HG03469 (cell line): ENCODE measurements around the gene SELE.
A peak's percentile ranks its signal among the peaks of the same experiment; 100 is the strongest.
"Not testable (repeated sequence)": the region's sequence is repeated elsewhere in the genome, so short reads cannot be mapped to it uniquely, and the experiment has no call there.

Experiments
- ATAC-seq: cut with Tn5 transposase; IDR thresholded peaks from one replicate; pipeline ENCODE4 v1.9.1; 2021; ENCODE audit warnings: mild to moderate bottlenecking, moderate library complexity, moderate number of reproducible peaks; ENCODE audit not compliant: unreplicated experiment

The SELE gene

GRCh38 chr1:169688377-169688776 lies 45.5 kb downstream of the SELE start:
- ATAC-seq: not testable (repeated sequence)

DNA sequence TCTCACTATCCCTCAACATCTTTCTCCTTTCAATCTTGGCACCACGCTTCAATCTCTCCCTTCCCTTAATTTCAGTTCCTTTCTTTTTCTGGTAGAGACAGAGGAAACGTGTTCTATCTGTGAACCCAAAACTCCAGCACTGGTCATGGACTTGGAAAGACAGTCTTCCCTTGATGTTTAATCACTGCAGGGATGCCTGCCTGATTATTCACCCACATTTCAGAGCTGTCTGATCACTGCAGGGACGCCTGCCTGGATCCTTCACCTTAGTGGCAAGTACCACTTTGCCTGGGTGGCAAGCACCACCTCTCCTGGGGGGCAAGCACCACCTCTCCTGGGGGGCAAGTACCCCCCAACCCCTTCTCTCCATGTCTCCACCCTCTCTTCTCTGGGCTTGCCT lies 50.2 kb downstream of the SELE start:
- ATAC-seq: no peak

DNA sequence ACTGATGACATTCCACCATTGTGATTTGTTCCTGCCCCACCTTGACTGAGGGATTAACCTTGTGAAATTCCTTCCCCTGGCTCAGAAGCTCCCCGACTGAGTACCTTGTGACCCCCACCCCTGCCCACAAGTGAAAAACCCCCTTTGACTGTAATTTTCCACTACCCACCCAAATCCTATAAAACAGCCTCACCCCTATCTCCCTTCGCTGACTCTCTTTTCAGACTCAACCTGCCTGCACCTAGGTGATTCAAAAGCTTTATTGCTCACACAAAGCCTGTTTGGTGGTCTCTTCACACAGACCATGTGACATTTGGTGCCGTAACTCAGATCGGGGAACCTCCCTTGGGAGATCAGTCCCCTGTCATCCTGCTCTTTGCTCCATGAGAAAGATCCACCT lies 50.7 kb downstream of the SELE start:
- not testable (repeated sequence) for ATAC-seq

GRCh38 chr1:169682071-169682470 lies 51.8 kb downstream of the SELE start:
- no peak for ATAC-seq

GRCh38 chr1:169681140-169681539 lies 52.7 kb downstream of the SELE start:
- no peak for ATAC-seq

DNA sequence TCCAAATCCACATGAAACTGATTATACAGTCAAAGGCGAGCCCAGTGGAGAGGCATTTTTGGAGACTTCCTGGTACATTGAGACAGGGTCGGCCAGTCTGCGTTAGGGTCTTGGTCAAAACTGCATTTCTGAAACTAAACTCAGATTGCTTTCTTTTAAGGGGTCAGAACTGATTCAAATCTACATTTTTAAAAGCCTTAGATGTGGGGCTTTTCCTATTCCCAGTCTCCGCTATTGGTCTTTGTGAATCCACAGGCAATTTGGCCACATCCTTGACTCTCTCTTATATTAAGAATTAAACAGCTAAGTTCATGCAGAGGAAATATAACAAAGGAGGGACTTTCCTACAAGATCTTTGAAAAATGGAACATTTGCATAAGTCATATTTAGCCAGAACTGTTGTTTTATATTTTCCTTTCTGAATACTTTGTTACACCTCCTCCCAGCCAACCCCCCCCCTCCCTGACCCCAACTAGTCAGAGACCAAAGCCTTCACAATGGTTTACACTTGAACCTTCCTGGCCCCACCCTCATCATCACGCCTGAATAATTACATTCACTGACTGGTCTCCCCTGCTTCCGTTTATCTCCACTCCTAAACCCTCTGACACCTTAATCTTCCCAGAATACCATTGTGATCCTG lies 53.4 kb downstream of the SELE start:
- ATAC-seq: peak; percentile 38

- no peak for ATAC-seq
Measured at GRCh38 chr1:169679692-169680091, 54.2 kb downstream of the SELE start.

DNA sequence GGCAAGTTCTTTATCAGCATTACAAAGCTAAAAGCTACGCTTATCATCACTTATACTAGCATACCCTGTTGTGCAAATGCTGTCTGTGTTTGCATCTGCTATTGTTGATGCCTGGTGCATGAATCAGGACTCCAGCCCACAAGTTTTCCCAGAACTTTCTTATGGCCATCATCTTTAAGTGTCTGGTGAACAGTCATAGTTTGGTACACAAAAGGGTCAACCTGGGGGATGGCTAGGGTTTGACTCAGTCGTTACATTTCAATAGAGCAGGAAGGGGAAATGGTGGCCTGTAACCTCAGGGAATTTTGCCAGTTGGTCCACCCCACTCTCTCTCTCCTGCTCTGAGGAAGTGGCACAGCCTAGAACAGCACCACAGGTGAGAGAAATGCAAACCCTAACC lies 57.9 kb downstream of the SELE start:
- no peak for ATAC-seq
